Breast epithelium (tissue), 3 donors: ENCODE data around the gene TMEM147.

Experiments used
- POLR2A ChIP-seq: fragments of 450-650 bp; IDR thresholded peaks from one replicate; pipeline ENCODE4 v1.6.1; 2016; ENCODE audit warnings: antibody characterized with exemption, mild to moderate bottlenecking, moderate library complexity
- POLR2AphosphoS5 ChIP-seq, 3 donors: sonication (generic); formaldehyde crosslinking; IDR thresholded peaks; one replicate each; pipeline ENCODE4 v1.6.1; 2017; ENCODE audit warnings: antibody characterized with exemption in 3 of 3
- TF ChIP-seq, protein P1 (sequence below), 3 donors: fragments of 450-650 bp; IDR thresholded peaks; one replicate each; pipeline ENCODE4 v1.5.1; 2016 to 2017; ENCODE audit warnings: antibody characterized with exemption in 3 of 3, mild to moderate bottlenecking in 3 of 3, moderate library complexity in 3 of 3

DNA sequence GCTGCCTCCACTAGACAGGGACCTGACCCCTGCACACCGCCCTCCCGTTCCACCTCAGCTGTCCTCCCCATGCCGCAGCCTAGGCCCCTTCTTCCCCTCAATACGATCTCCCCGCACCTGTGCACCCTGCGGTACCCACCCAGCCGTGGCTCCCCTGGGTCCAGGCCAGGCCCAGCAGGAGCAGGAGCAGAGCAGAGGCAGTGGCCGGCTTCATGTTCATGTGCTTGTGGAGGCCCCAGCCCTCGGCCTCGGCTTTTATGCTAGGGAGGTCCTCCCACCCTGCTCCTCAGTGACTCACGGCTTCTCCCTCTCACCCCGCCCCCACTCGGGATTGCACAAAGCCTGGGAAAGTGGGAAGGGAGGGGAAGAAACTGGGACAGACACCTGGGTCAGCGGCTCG lies 43.7 kb upstream of the TMEM147 start:
- no peak for TF ChIP-seq POLR2A
- TF ChIP-seq, protein P1, sequence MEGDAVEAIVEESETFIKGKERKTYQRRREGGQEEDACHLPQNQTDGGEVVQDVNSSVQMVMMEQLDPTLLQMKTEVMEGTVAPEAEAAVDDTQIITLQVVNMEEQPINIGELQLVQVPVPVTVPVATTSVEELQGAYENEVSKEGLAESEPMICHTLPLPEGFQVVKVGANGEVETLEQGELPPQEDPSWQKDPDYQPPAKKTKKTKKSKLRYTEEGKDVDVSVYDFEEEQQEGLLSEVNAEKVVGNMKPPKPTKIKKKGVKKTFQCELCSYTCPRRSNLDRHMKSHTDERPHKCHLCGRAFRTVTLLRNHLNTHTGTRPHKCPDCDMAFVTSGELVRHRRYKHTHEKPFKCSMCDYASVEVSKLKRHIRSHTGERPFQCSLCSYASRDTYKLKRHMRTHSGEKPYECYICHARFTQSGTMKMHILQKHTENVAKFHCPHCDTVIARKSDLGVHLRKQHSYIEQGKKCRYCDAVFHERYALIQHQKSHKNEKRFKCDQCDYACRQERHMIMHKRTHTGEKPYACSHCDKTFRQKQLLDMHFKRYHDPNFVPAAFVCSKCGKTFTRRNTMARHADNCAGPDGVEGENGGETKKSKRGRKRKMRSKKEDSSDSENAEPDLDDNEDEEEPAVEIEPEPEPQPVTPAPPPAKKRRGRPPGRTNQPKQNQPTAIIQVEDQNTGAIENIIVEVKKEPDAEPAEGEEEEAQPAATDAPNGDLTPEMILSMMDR (IDR thresholded peaks at IDR 0.05) = no peak
- TF ChIP-seq POLR2AphosphoS5 (IDR thresholded peaks at IDR 0.05) = no peak
